GM23338 (cell line): ENCODE results near the gene DTL. TPM values are rescaled to one million over a fixed set of nuclear protein-coding genes. Genes with fewer than 3 reads are reported as not detected.

ENCODE experiments used
- ATAC-seq: fragments of 200-7000 bp; cut with Tn5 transposase; 3 replicates; pipeline ENCODE4 v1.9.1; 2020
- DNase-seq: peaks from one replicate; pipeline ENCODE4 v3.0.0-alpha.2; 2015; ENCODE audit warnings: low spot score
- H2AFZ ChIP-seq: fragments of 200-600 bp; sonication (generic); 2 replicates; pipeline ENCODE4 v1.8.0; 2016; ENCODE audit warnings: antibody characterized with exemption, mild to moderate bottlenecking, moderate library complexity
- H3F3A ChIP-seq: fragments of 200-600 bp; sonication (generic); replicated peaks from 2 replicates; pipeline ENCODE4 v1.8.0; 2017; ENCODE audit warnings: antibody characterized with exemption, mixed run types, low read depth
- H3K27ac ChIP-seq: fragments of 200-600 bp; sonication (generic); 2 replicates; pipeline ENCODE4 v1.6.1; 2016; ENCODE audit warnings: low read depth
- H3K27me3 ChIP-seq: fragments of 200-600 bp; sonication (generic); 2 replicates; pipeline ENCODE4 v1.8.0; 2016; ENCODE audit warnings: mild to moderate bottlenecking, mixed run types, moderate library complexity; ENCODE audit not compliant: insufficient read depth
- H3K36me3 ChIP-seq: fragments of 200-600 bp; sonication (generic); 2 replicates; pipeline ENCODE4 v1.8.0; 2016; ENCODE audit warnings: mild to moderate bottlenecking; ENCODE audit not compliant: insufficient read depth
- H3K4me1 ChIP-seq: fragments of 200-600 bp; sonication (generic); 2 replicates; pipeline ENCODE4 v1.8.0; 2016; ENCODE audit warnings: mild to moderate bottlenecking, moderate library complexity; ENCODE audit not compliant: insufficient read depth
- H3K4me2 ChIP-seq: fragments of 200-600 bp; sonication (generic); 2 replicates; pipeline ENCODE4 v1.7.1; 2017; ENCODE audit warnings: mixed run types
- H3K4me3 ChIP-seq: fragments of 200-600 bp; sonication (generic); 2 replicates; pipeline ENCODE4 v1.6.1; 2016; ENCODE audit warnings: mixed run types
- H3K79me2 ChIP-seq: fragments of 200-600 bp; sonication (generic); replicated peaks from 2 replicates; pipeline ENCODE4 v1.8.0; 2017; ENCODE audit warnings: mild to moderate bottlenecking; ENCODE audit not compliant: insufficient read depth
- H3K9me2 ChIP-seq: fragments of 200-600 bp; sonication (generic); 2 replicates; pipeline ENCODE4 v1.8.0; 2017; ENCODE audit not compliant: insufficient read depth
- H4K20me1 ChIP-seq: fragments of 200-600 bp; sonication (generic); replicated peaks from 2 replicates; pipeline ENCODE4 v1.8.0; 2017; ENCODE audit warnings: mild to moderate bottlenecking; ENCODE audit not compliant: insufficient read depth
- H3K27ac Mint-ChIP-seq: 2 replicates; pipeline ENCODE4 v1.8.0; 2020; ENCODE audit warnings: inconsistent platforms, mild to moderate bottlenecking, moderate library complexity, mixed read lengths
- H3K27me3 Mint-ChIP-seq: 3 replicates; pipeline ENCODE4 v1.8.0; 2022; ENCODE audit warnings: low read depth, mild to moderate bottlenecking, moderate library complexity, mixed read lengths, inconsistent platforms; ENCODE audit not compliant: insufficient read depth, poor library complexity
- H3K36me3 Mint-ChIP-seq: 3 replicates; pipeline ENCODE4 v1.8.0; 2021; ENCODE audit warnings: low read depth, mild to moderate bottlenecking, inconsistent platforms, moderate library complexity, mixed read lengths
- H3K4me1 Mint-ChIP-seq: 3 replicates; pipeline ENCODE4 v1.8.0; 2020; ENCODE audit warnings: mild to moderate bottlenecking, inconsistent platforms, mixed read lengths
- H3K4me3 Mint-ChIP-seq: 3 replicates; pipeline ENCODE4 v1.8.0; 2021; ENCODE audit warnings: moderate library complexity, mild to moderate bottlenecking, inconsistent platforms, mixed read lengths
- H3K9me3 Mint-ChIP-seq: 3 replicates; pipeline ENCODE4 v1.8.0; 2020; ENCODE audit warnings: moderate library complexity, mild to moderate bottlenecking, inconsistent platforms, mixed read lengths
- NANOG ChIP-seq: IDR thresholded peaks from 2 replicates; pipeline ENCODE4 v1.6.1; 2016; ENCODE audit warnings: antibody characterized with exemption, borderline replicate concordance
- POLR2AphosphoS5 ChIP-seq: IDR thresholded peaks from 2 replicates; pipeline ENCODE4 v1.6.1; 2016; ENCODE audit warnings: antibody characterized with exemption, low read depth
- ZNF331 ChIP-seq: fragments of 250-450 bp; sonication (Bioruptor Pico); IDR thresholded peaks from 2 replicates; pipeline ENCODE4 v1.5.0; 2020; ENCODE audit warnings: low read depth, mild to moderate bottlenecking, moderate library complexity
- polyA plus RNA-seq: library from polyadenylated mRNA; unstranded; fragments of >200 nt; fragmentation: Nextera tagmentation; extraction: Ambion mirVana; gene quantifications from 2 replicates; pipeline ENCODE4 v1.2.1, GENCODE V29; 2016
- total RNA-seq: library from RNA; depleted of rRNA; stranded (reverse); fragments of >200 nt; shearing (Covaris generic); gene quantifications from 2 replicates; pipeline ENCODE4 v1.2.3, GENCODE V29; 2014
- TF ChIP-seq, protein P1 (sequence below): IDR thresholded peaks from 2 replicates; pipeline ENCODE4 v1.6.1; 2016; ENCODE audit warnings: antibody characterized with exemption
- TF ChIP-seq, protein P2 (sequence below): IDR thresholded peaks from one replicate; pipeline ENCODE4 v1.6.1; 2018; ENCODE audit warnings: antibody characterized with exemption; ENCODE audit not compliant: unreplicated experiment
- TF ChIP-seq, protein P3 (sequence below), 2 experiments: fragments of 200-600 bp in 1 of 2; sonication (generic) in 1 of 2; conservative IDR thresholded peaks; 2 replicates each; pipeline versions ENCODE4 v1.5.1 to v1.6.1; 2016 to 2017; ENCODE audit warnings: antibody characterized with exemption in 2 of 2, low read depth in 2 of 2, mild to moderate bottlenecking in 2 of 2, moderate library complexity in 1 of 2

DTL gene
- total and polyA plus RNA-seq, 2 experiments from 2014 or later = 26.5 to 58.8 TPM

DNA sequence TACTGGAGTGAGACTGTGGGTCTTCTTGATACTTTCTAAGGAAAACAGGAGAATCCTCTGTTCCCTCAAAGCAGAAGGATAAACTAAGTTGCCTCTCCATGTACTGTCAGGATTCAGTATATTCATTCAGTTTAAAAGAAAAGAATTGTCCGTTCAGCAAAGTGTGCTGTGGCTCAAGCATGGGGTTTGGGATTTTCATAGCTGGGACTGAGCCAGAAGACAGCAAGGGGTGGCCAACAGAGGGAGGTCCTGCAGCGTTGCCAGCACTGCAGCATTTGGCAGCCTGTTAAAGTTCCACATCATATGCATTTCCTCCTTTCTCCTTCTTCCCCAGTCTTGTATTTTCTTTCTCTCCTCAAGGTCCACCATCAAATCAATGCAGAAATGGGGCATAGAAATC lies 75.1 kb downstream of the DTL start:
- no peak overlapping the region for H3K27ac ChIP-seq

More for the DNA sequence above, 75.1 kb downstream of the DTL start:
- Histone ChIP-seq H3K9me2 (no peaks in the 10 kb centered on the region), H3K27me3 (no peaks in the 10 kb centered on the region), H3K4me3 (no peak overlapping the region), H3K36me3 (no peaks in the 10 kb centered on the region), H3F3A (no peaks in the 10 kb centered on the region), H3K4me1 (peaks cover 32% of the 10 kb centered on the region), H3K79me2 (no peaks in the 10 kb centered on the region), H3K4me2 (no peak overlapping the region), H4K20me1 (peaks cover 7% of the 10 kb centered on the region; the same call in 1 of the 2 replicates), H2AFZ (no peak overlapping the region)
- no peak for DNase-seq
- TF ChIP-seq POLR2AphosphoS5 (no peak), ZNF331 (CRISPR knock-in tag) (no peak), NANOG (no peak)
- TF ChIP-seq, protein P1, sequence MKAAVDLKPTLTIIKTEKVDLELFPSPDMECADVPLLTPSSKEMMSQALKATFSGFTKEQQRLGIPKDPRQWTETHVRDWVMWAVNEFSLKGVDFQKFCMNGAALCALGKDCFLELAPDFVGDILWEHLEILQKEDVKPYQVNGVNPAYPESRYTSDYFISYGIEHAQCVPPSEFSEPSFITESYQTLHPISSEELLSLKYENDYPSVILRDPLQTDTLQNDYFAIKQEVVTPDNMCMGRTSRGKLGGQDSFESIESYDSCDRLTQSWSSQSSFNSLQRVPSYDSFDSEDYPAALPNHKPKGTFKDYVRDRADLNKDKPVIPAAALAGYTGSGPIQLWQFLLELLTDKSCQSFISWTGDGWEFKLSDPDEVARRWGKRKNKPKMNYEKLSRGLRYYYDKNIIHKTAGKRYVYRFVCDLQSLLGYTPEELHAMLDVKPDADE = no peak
- TF ChIP-seq, protein P2, sequence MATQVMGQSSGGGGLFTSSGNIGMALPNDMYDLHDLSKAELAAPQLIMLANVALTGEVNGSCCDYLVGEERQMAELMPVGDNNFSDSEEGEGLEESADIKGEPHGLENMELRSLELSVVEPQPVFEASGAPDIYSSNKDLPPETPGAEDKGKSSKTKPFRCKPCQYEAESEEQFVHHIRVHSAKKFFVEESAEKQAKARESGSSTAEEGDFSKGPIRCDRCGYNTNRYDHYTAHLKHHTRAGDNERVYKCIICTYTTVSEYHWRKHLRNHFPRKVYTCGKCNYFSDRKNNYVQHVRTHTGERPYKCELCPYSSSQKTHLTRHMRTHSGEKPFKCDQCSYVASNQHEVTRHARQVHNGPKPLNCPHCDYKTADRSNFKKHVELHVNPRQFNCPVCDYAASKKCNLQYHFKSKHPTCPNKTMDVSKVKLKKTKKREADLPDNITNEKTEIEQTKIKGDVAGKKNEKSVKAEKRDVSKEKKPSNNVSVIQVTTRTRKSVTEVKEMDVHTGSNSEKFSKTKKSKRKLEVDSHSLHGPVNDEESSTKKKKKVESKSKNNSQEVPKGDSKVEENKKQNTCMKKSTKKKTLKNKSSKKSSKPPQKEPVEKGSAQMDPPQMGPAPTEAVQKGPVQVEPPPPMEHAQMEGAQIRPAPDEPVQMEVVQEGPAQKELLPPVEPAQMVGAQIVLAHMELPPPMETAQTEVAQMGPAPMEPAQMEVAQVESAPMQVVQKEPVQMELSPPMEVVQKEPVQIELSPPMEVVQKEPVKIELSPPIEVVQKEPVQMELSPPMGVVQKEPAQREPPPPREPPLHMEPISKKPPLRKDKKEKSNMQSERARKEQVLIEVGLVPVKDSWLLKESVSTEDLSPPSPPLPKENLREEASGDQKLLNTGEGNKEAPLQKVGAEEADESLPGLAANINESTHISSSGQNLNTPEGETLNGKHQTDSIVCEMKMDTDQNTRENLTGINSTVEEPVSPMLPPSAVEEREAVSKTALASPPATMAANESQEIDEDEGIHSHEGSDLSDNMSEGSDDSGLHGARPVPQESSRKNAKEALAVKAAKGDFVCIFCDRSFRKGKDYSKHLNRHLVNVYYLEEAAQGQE = no peak
- TF ChIP-seq, protein P3, sequence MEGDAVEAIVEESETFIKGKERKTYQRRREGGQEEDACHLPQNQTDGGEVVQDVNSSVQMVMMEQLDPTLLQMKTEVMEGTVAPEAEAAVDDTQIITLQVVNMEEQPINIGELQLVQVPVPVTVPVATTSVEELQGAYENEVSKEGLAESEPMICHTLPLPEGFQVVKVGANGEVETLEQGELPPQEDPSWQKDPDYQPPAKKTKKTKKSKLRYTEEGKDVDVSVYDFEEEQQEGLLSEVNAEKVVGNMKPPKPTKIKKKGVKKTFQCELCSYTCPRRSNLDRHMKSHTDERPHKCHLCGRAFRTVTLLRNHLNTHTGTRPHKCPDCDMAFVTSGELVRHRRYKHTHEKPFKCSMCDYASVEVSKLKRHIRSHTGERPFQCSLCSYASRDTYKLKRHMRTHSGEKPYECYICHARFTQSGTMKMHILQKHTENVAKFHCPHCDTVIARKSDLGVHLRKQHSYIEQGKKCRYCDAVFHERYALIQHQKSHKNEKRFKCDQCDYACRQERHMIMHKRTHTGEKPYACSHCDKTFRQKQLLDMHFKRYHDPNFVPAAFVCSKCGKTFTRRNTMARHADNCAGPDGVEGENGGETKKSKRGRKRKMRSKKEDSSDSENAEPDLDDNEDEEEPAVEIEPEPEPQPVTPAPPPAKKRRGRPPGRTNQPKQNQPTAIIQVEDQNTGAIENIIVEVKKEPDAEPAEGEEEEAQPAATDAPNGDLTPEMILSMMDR (conservative IDR thresholded peaks at IDR 0.05; ENCODE audit: low read depth in 2 of 2) = peak in 1 of 2 experiments; percentile 31; a peak in 2 of 4 replicates
- Mint-ChIP-seq H3K4me1 (peaks cover 21% of the 10 kb centered on the region), H3K4me3 (no peak overlapping the region), H3K36me3 (no peaks in the 10 kb centered on the region; the same call in 2 of the 3 replicates), H3K9me3 (no peaks in the 10 kb centered on the region), H3K27me3 (no peaks in the 10 kb centered on the region), H3K27ac (no peak overlapping the region)
- ATAC-seq = peak; percentile 19; the same call in 1 of the 3 replicates
